ENCODE measurements around the gene HBB.

DNA sequence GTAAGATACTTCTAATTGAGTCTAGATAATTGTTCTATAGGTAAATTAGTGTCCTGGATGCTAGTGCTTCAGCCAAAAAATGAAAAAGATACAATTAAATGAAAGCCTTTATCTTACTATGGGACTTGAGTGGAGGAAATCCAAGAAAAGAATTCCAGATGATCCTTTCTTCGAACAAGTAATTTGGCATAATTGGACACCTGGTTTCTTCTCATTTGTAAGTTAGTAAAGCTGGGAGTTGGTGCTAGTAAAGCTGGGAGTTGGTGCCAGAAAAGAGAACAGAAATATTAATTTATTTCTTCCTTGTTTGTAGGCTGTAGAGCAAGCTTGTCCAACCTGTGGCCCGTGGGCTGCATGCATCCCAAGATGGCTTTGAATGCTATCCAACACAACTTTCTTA, 38.7 kb downstream of the HBB start:
- TF ChIP-seq, protein P1, sequence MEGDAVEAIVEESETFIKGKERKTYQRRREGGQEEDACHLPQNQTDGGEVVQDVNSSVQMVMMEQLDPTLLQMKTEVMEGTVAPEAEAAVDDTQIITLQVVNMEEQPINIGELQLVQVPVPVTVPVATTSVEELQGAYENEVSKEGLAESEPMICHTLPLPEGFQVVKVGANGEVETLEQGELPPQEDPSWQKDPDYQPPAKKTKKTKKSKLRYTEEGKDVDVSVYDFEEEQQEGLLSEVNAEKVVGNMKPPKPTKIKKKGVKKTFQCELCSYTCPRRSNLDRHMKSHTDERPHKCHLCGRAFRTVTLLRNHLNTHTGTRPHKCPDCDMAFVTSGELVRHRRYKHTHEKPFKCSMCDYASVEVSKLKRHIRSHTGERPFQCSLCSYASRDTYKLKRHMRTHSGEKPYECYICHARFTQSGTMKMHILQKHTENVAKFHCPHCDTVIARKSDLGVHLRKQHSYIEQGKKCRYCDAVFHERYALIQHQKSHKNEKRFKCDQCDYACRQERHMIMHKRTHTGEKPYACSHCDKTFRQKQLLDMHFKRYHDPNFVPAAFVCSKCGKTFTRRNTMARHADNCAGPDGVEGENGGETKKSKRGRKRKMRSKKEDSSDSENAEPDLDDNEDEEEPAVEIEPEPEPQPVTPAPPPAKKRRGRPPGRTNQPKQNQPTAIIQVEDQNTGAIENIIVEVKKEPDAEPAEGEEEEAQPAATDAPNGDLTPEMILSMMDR (IDR thresholded peaks at IDR 0.05) = no peak
- no peak for TF ChIP-seq POLR2A (IDR thresholded peaks at IDR 0.05)

Measured in thyroid gland (tissue), 4 donors.